ENCODE results near the gene MYL9. TPM values are rescaled to one million over a fixed set of nuclear protein-coding genes. Genes with fewer than 3 reads are reported as not detected.

Gene MYL9
- total RNA-seq, 2 experiments from 2014 or later = not detected

GRCh38 chr20:36549942-36550789, 8.8 kb downstream of the MYL9 start:
- H3K4me2 ChIP-seq (ENCODE audit: low read length) = no peak overlapping the region
- intact Hi-C loops (cut with micrococcal nuclease; ENCODE audit: unreplicated experiment) = no loop called here
- no peaks in the 10 kb centered on the region for H4K20me1 ChIP-seq (ENCODE audit: insufficient read depth, low read length)
- no peaks in the 10 kb centered on the region for H3K36me3 ChIP-seq (ENCODE audit: insufficient read depth, low read length)
- ChIA-PET CTCF (ENCODE audit: unreplicated experiment) (no interaction called here), POLR2A (no interaction called here)
- no peak overlapping the region for H3K4me3 ChIP-seq (ENCODE audit: low read depth, low read length, poor library complexity, severe bottlenecking)
- no peak overlapping the region for H2AFZ ChIP-seq (ENCODE audit: low read length)
- no peaks in the 10 kb centered on the region for H3K79me2 ChIP-seq (ENCODE audit: insufficient read depth, low read depth, low read length)
- no peaks in the 10 kb centered on the region for H3K9me3 ChIP-seq (ENCODE audit: low read length)
- H3K9me2 ChIP-seq (ENCODE audit: insufficient read depth, low read length) = no peaks in the 10 kb centered on the region
- TF ChIP-seq CTCF (conservative IDR thresholded peaks at IDR 0.05; ENCODE audit: low read length) (no peak), EZH2phosphoT487 (IDR thresholded peaks at IDR 0.05; ENCODE audit: borderline replicate concordance, low read depth, low read length) (no peak)
- no peak for DNase-seq (ENCODE audit: low spot score)
- peaks cover 10% of the 10 kb centered on the region for H3K4me1 ChIP-seq (ENCODE audit: insufficient read depth, low read length, poor library complexity, severe bottlenecking)
- H3K27ac ChIP-seq (ENCODE audit: low read depth, low read length, poor library complexity, severe bottlenecking) = no peak overlapping the region
- no TSS peak for BruUV-seq (replicated peaks)

- Histone ChIP-seq H4K20me1 (ENCODE audit: insufficient read depth, low read length) (no peaks in the 10 kb centered on the region), H2AFZ (ENCODE audit: low read length) (no peak overlapping the region), H3K79me2 (ENCODE audit: insufficient read depth, low read depth, low read length) (no peaks in the 10 kb centered on the region), H3K27ac (ENCODE audit: low read depth, low read length, poor library complexity, severe bottlenecking) (no peak overlapping the region), H3K9me2 (ENCODE audit: insufficient read depth, low read length) (no peaks in the 10 kb centered on the region), H3K4me3 (ENCODE audit: low read depth, low read length, poor library complexity, severe bottlenecking) (no peak overlapping the region), H3K4me1 (ENCODE audit: insufficient read depth, low read length, poor library complexity, severe bottlenecking) (peaks cover 13% of the 10 kb centered on the region), H3K4me2 (ENCODE audit: low read length) (no peak overlapping the region), H3K9me3 (ENCODE audit: low read length) (no peaks in the 10 kb centered on the region), H3K36me3 (ENCODE audit: insufficient read depth, low read length) (no peaks in the 10 kb centered on the region)
- ChIA-PET POLR2A (interaction anchor here (0.7 kb wide), 1 partner anchor 193 kb away, joined by 4 read pairs; no protein-coding TSS in a partner anchor), CTCF (ENCODE audit: unreplicated experiment) (no interaction called here)
- no TSS peak for BruUV-seq (replicated peaks)
- TF ChIP-seq EZH2phosphoT487 (IDR thresholded peaks at IDR 0.05; ENCODE audit: borderline replicate concordance, low read depth, low read length) (no peak), CTCF (conservative IDR thresholded peaks at IDR 0.05; ENCODE audit: low read length) (no peak)
- intact Hi-C loops (cut with micrococcal nuclease; ENCODE audit: unreplicated experiment) = no loop called here
- no peak for DNase-seq (ENCODE audit: low spot score)
These were observed 9.5 kb downstream of the MYL9 start for GRCh38 chr20:36550790-36551299.

GRCh38 chr20:36555248-36555647, 13.9 kb downstream of the MYL9 start:
- no TSS peak for BruUV-seq (replicated peaks)
- TF ChIP-seq CTCF (conservative IDR thresholded peaks at IDR 0.05; ENCODE audit: low read length) (no peak), EZH2phosphoT487 (IDR thresholded peaks at IDR 0.05; ENCODE audit: borderline replicate concordance, low read depth, low read length) (no peak)
- Histone ChIP-seq H3K4me3 (ENCODE audit: low read depth, low read length, poor library complexity, severe bottlenecking) (no peak overlapping the region), H3K27ac (ENCODE audit: low read depth, low read length, poor library complexity, severe bottlenecking) (no peak overlapping the region), H3K79me2 (ENCODE audit: insufficient read depth, low read depth, low read length) (no peaks in the 10 kb centered on the region), H3K4me1 (ENCODE audit: insufficient read depth, low read length, poor library complexity, severe bottlenecking) (peaks cover 23% of the 10 kb centered on the region), H2AFZ (ENCODE audit: low read length) (no peak overlapping the region), H3K36me3 (ENCODE audit: insufficient read depth, low read length) (no peaks in the 10 kb centered on the region), H3K9me3 (ENCODE audit: low read length) (no peaks in the 10 kb centered on the region), H3K4me2 (ENCODE audit: low read length) (no peak overlapping the region), H3K9me2 (ENCODE audit: insufficient read depth, low read length) (no peaks in the 10 kb centered on the region), H4K20me1 (ENCODE audit: insufficient read depth, low read length) (no peaks in the 10 kb centered on the region)
- CTCF ChIA-PET (ENCODE audit: unreplicated experiment) = no interaction called here
- no peak for DNase-seq (ENCODE audit: low spot score)
- POLR2A ChIA-PET = interaction anchor here (0.6 kb wide), 1 partner anchor 16 kb away, joined by 6 read pairs; no protein-coding TSS in a partner anchor
- intact Hi-C loops (cut with micrococcal nuclease; ENCODE audit: unreplicated experiment) = no loop called here
